DMS53 (cell line): Measurements from ENCODE around the gene KLHDC8A.
"Not testable (repeated sequence)": the region's sequence is repeated elsewhere in the genome, so short reads cannot be mapped to it uniquely, and the experiment has no call there.

Experiments used
- DNase-seq: peaks from one replicate; lab custom pipeline; 2025; lab: John Stamatoyannopoulos, UW

The KLHDC8A gene

DNA sequence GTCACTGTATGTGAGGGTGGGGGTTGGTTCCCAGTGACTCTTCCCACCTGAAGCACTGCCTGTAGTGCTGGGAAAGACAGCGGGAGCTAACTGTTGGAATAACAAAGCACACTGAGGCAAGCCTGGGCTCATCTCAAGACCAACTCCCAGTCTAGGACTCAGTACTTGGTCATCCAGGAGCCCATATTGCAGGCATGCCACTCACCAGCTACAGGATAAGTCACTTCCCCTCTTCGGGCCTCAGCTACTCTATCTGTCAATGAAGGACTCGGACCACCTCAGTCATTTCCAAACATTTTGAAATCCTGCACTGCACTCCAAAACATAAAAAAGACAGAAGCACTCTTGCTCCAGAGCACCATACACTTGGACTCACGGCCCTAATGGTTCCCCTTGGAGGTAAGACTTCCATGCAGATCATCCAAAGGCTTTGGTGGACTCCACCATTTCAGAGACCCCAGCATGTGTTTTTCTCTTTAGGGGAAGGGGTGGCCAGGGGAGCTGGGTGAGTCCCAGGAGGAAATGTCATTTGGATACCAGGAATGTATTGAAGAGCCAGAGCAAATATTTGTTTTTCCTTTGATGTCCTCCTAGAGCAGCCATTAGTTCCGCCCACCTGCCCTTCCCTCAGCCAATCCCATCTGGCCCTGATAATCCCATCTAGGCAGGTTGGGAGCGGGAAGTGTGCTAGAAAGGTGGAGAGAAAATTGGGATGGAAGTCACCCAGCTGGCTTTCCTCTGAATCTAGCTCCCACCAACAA is 38.3 kb downstream of the KLHDC8A start:
- peak; percentile 97 for DNase-seq

DNA sequence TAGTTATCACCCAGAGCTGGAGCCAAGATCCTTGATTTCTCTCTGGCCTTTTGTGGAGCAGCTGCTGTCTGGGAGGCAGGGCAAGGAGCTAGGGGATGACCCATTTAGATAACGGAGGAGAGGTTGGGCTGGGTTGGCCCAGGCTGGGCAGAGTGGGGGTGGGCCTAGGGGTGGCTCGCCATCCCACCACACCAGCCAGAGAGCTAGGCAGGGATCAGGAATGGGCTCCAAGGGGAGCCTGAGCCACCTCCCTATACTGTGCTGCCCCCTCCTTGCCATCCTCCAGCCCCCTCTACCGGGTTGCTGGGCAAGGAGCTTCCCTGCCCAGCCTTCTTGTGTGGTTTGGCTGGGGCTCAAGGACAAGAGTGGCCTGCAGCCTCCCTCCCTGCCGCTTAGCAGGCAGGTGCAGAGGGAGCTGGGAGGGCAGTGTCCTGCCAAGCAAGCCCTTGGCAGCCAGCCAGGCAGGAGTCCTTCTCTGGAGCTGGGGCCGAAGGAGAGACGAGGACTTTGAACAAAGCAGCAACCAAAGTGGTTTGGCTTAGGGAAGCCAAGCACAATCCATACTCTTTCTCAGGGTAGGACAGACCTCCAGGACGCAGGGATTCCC is 39.3 kb downstream of the KLHDC8A start:
- peak; percentile 99 for DNase-seq

DNA sequence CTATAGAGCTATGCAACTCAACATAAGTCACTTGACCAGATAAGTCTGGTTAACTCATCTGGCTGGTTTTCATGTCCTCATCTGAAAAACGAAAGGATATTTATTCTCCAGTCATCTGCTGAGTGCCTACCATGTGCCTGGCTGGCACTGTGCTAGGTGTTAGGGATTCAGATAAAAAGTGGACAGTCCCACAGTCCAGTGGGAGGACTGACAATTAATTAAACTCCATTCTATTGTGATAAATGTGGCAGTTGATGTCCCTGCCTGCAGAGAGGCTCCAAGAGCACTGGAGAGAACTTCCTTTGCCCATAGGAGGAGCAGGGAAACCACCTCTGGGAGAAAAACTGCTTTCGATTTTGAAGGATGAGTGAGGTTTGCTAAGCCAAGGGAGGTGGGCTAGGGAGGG is 40.6 kb downstream of the KLHDC8A start:
- DNase-seq = peak; percentile 68

DNA sequence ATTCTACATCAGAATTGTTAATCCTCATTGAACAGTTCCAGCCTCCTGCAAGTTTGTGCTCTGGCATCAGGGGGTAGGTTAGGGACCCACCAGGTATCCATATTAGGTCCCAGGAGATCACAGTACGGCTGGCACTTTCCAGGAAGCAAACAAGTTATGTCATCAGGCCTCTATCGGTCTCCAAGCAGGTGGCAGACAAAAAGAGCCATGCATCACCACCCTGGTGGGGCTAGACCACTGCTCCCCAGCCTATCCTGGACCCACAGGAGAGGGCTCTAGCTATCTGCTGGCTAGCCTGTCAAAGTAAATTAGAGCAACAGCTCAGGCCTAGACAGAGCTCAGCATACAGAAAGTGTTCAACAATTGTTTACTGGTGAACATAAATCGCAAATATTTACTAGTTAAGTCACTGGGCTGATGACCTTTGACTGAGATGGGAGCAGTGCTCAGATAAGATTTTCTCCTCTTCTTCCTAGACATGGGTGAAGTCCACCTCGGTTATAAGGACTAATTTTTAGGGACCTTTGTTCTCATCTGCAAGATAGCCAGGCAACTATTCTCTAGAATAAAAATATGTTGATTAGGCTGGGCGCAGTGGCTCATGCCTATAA is 41.6 kb downstream of the KLHDC8A start:
- DNase-seq = peak; percentile 80

DNA sequence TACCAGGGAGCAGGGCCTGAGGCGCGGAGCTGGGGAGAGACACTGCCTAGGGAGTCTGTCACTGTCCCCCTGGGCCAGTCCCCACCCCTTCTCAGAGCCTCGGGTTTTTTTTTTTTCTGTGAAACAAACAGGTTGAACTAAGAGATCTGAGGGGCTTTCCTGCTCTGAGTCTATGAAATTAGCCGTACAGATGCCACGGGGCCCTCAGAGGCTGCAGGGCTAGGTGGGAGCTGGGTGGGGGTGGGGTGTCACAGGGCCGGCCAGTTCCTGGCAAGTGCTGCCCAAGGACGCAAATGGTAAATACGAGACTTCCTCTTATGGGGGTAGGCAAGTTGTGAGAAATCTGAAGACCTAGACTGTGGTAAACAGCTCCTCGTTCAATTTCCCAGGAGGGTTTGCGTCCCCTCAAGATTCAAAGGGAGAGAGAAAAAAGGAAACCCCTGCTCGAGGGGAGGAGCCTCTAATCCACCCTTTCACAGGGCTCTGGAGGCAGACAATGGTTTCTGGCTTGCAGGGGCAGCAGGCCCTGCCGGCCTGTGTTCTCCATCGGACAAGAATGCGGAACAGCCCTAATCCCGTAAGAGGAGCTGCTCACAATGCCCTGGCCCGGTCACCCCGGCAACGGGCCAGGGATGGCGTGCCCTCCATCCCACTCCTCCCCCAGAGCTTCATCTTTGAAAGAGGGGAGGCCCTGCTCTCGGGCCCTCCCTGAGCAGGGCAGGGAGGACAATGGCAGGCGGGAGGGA is 43.0 kb downstream of the KLHDC8A start:
- peak; percentile 36 for DNase-seq

DNA sequence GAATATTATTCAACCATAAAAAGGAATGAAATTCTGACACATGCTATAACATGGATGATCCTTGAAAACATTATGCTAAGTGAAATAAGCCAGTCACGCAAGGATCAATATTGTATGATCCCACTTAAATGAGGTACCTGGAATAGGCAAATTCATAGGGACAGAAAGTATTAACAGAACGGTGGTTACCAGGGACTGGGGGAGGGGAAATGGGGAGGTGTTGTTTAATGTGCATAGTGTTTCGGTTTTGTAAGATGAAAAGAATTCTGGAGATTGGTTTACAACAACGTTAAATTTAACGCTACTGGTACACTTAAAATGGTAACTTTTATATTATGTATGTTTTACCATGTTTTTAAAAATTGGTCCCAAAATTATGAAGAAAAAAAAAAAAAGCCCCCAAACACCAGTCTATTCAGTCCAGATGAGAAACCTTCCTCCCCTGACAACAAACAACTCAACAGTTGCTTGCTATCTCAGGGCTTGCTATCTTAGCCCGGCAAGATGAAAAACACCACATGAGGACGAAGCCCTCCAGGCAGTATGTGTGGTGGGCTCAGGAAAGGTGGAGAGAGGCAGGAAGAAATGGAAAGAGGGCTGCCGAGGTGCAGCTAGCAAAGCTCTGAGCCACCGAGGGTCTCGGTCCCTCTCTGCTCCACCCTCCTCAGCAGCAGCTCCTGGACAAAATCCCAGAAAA is 43.7 kb downstream of the KLHDC8A start:
- DNase-seq = no peak

DNA sequence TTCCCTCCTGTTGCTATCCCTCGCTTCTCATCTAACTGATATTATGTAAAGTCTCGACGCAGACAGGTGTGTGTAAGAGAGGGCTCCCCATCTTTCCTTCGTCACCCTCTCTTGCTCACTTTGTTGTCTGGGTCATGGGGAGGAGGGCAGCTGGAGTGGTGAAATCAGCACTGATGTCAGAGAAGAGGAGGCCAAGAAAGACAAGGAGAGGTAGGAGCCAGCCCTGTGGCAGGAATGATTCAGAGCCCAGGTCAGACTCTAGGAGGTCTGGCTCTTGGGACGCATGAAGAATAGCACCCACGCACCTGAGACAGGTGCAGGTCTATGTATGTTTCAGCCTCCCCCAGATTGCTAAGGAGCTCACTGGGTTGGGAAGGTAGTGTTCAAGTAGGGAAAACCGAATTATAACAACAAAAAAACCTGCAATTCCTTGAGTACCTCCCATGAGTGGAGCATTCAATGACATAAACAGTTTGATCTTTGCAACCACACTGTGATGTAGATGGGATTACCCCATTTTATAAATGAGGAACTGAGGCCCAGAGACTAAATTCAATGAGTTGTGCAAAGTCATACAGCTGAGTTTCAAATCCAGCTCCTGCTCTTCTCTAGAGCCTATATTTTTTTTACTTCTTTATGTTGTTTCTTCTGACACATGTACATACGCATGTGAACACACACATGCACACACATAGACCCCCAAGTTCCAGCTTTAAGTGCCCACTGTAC is 45.6 kb downstream of the KLHDC8A start:
- no peak for DNase-seq

DNA sequence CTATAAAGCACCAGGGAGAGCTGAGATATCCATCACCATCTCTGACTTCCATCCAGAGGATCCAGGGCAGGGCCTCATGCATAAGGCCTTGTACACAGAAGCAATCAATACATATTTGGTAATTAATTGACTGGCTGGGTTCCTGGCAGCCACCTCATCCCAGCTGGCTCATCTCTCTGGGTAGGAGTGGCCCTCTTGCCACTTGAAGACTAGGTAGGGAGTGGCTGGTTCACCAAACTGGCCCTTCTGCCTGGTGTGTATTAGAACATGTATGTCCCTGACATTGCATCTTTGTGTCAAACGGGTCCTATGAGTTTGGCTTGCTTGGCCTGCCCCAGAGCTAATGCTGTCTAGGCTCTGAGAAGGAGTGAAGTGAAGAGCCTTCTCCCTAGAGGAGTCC is 47.0 kb downstream of the KLHDC8A start:
- no peak for DNase-seq

DNA sequence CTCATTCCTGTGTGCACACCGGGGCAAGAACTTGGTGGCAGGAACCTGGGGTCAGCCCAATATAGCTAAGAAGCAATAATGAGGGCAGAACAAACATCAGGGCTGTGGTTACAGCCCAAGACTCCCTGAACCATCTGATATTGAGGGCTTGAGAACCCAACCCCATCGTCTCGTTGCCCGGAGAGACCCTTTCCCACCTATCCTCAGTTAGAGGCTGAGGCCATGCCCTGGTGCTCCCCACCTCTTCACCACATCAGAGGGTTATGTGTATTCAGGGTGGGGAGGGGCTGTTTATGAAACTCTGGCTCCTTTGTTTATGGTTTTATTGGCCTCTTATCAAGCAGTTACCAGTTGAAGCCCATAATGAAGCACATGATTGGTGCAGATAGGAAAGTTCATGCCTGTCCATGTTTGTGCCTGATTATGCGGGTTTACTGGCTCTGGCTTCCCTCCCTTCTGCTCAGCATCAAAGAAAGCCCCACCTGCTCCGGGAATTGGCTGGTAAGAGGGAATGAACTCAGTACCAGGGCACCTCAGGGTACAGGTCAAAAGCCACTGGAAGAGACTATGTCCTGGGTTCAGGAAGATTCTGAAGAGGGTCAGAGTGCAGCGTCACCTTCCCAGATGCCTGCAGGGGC is 49.7 kb downstream of the KLHDC8A start:
- DNase-seq = no peak

DNA sequence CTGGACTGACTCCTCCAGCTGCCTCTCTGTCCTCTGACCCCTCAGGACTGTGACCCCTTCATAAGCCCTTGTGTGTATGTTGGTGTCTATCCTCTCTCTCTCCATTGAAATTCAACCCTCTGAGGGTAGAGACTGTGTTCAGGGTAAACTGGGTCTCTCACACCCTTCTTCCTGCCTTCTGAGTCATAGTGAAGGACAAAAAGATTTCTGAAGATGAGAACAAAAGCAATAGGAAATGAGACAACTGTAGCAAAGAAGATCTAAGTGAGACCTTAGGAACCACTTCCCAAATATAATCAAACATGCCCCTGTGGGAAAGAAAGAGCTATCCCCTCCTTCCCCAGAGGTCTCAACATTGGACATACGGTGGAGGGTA is 52.0 kb downstream of the KLHDC8A start:
- DNase-seq = no peak

DNA sequence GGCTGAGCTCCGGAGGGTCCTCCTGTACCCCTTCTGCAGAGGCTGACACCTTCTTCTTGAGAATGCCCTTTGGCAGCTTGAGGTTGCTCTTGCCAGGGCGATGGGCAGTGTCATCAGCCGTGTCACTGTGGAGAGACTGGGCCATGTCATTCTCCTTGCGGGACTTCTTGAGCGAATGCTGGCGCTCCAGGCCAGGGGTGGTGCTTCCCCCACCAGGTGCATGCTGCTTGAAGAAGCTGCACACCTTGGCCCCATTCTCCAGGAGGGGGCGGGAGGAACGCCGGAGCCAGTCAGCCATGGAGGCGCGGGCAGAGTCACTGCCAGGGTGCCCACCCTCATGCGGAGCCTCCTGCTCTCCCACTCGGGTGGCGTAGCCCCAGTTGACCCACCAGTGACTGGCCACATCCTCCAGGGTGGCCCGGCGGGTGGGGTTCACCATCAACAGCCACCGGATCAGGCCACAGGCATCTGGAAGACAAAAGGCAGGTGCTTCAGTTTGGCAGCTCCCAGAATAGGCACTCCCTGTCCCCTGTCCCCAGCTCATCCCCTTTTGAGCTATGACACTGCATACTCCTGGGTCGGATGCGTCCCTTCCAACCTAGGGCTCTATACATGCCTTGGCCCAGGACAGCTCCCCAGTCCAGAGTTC is 52.6 kb downstream of the KLHDC8A start:
- no peak for DNase-seq

DNA sequence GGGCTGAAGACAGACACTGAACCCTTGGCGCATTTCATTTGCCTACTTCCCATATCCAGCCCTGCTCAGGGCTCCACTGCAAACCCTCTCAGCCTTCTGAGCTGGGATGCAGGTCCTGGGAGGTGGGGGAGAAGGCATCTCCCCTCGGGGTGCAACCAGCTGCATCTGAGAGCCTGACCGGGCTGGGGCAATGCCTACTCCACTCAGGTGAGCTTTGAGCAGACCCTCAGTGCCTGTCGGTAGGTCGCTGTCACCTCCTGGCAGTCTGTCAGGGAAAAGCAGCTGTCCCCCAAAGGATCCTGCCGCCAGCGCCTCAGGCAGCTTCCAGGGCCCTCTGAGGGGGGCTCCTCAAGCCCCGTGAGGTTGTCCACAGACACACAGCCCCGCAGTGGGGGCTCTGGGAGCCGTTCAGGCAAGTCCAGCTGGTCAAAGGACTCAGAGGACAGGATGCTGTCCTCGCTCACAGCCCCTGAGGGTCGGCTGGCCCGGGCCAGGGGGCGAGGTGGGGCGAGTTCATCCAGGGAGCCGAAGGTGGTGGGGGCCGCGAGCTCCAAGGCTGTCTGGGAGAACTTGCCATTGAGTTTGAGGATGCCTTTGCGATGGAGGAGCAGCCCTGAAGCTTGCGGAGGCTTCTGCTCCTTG is 53.4 kb downstream of the KLHDC8A start:
- DNase-seq = no peak

DNA sequence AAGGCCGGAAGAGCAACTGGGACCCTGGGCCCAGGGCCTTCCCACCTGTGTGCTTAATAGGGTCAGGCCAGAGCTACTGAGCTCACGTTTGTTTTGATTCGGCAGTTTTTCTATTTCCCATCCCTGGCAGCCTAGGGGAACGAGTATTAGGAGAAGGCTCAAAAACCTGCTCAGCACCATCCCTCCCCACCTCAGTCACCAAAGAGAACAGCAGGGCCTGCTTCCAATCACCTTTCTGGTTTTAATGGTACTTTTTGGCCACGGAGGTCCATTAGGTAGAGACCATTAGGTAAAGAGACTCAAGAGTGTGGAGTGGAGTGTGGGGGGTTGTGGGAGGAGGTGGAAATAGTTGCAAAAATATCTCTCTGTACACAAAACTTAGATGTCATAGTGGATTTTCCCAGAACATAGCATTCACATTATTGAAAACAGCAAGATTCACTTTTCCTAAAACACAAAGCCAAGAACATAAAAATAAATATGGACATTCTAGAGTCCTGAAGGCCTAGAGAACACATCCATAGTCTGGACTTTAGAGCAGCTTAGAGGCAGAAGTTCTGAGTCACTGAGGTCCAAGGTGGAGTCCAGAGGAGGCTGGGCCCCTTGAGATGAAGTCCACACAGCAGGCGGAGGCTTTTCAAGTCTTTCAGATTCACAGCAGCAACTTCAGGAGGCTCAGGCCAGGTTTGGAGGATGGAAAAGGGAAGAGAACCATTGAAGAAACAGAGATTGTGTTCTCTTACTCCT is 54.7 kb downstream of the KLHDC8A start:
- peak; percentile 76 for DNase-seq

DNA sequence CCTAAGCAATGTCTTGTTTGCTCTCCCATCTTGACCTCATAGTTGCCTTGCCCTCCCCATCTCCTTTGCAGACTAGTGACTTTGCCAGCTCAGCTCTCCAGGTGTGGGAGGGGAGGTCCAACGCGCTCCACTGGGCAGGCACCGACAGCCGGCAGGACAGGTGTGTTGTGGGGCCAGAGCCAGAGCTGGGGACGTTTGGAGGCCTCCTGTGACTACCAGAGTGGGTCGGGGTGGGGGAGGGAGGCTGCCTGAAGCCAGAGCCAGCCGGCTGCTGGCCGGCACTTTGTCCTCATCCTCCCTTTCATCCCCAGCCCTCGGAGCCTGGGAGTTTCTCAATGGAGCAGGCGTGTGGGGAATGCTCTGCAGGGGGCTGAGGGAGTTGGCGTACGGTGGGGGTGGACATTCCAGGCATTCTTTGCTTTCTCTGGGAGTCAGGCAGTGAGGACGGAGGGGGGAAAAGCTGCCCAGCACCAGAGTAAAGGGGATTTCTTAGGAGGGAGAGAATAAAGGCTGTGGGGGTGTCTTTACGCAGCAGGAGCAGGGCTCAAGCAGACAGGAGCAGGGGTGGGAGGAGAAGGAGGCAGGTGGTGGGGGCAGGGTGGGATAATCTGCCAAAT is 55.4 kb downstream of the KLHDC8A start:
- DNase-seq = peak; percentile 99

DNA sequence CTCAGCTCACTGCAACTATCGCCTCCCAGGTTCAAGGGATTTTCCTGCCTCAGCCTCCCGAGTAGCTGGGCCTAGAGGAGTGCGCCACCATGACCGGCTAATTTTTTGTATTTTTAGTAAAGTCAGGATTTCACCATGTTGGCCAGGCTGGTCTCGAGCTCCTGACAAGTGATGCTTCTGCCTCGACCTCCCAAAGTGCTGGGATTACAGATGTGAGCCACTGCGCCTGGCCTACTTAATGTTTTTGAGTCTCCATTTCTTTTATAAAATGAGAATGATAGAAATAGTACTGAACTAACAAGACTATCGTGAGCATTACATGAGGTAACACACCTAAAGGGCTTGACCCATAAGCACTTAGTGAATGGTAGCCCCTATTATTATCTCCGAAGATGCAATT is 56.6 kb downstream of the KLHDC8A start:
- DNase-seq = no peak

DNA sequence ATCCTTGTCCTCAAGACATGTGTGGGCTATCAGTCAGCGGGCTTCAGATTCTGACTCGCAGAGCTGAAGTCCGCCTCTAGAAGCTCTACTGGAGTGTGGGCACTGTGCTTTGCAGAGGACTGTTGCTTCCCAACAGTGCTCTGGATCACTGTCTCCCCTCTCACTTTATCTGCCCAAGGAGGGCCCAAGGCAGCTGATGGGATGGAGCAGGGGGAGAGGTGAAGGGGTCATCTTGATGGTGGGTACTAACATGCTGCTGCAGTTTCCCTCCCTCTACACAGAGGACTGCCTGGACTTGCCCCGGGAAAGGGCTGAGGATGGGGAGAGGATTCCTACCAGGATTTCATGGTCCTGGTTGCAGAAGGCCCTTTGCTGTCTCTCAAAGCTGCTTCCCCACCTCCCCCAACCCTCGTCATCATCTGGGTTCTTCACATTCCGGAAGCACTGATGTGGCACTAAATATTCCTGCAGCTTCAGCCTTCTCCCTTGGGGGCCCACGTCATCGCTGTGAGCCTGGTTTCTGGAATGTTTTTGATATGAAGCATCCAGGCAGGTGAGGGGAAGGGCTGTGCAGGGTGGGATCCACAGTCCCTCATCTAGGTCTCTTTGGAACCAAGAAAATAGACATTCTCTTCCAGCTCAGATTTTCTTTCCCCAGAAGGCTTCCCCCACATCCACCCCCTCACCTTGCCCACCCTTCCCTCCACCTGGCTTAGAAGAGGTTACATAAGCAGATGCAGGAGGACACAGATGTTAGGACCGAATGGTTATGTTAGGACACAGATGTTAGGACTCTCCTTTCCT is 58.3 kb downstream of the KLHDC8A start:
- peak; percentile 87 for DNase-seq

DNA sequence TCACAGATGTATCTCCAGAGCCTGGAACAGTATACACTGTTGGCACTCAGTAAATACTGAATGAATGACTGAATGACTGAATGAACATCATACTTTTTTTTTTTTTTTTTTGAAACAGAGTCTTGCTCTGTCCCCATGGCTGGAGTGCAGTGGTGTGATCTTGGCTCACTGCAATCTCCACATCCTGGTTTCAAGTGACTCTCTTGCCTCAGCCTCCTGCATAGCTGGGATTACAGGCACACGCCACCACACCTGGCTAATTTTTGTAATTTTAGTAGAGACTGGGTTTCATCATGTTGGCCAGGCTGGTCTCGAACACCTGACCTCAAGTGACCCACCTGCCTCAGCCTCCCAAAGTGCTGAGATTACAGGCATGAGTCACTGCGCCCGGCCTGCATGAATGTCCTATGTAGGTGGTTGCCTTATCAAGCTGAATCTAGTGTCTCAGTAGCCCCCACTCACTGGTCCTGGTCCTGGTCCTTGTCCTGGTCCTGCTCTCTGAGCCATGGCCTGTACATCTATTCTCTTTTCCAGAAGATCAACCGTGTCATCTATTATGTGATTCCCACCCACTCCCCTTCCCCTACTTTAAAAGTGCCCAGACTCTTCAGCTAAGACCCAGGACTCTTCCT is 59.1 kb downstream of the KLHDC8A start:
- DNase-seq = not testable (repeated sequence)
